Left lung (tissue), 10 donors: Measurements from ENCODE around the gene REC8. TPM values are rescaled to one million over a fixed set of nuclear protein-coding genes. Genes with fewer than 3 reads are reported as not detected.
A peak's percentile ranks its signal among the peaks of the same experiment; 100 is the strongest.

Source experiments
- ATAC-seq: fragments of 200-7000 bp; cut with Tn5 transposase; one replicate; pipeline ENCODE4 v1.9.1; 2020; ENCODE audit warnings: moderate library complexity
- DNase-seq, 4 donors: peaks; one replicate each; pipeline ENCODE4 v3.0.0-alpha.2; 2013 to 2020
- H3K27ac ChIP-seq, 2 donors: fragments of 200-600 bp; sonication (generic) in 1 of 2; one replicate each; pipeline versions ENCODE4 v1.5.0 to v1.8.0; 2020 to 2021
- H3K27me3 ChIP-seq, 2 donors: fragments of 200-600 bp; sonication (generic) in 1 of 2; one replicate each; pipeline versions ENCODE4 v1.5.0 to v1.8.0; 2020 to 2021
- H3K36me3 ChIP-seq, 2 donors: fragments of 200-600 bp; sonication (generic) in 1 of 2; one replicate each; pipeline versions ENCODE4 v1.5.0 to v1.8.0; 2020 to 2021
- H3K4me1 ChIP-seq, 2 donors: fragments of 200-600 bp; one replicate each; pipeline ENCODE4 v1.8.0; 2021
- H3K4me3 ChIP-seq, 2 donors: fragments of 200-600 bp; sonication (generic) in 1 of 2; one replicate each; pipeline versions ENCODE4 v1.5.0 to v1.8.0; 2020 to 2021; ENCODE audit warnings: mild to moderate bottlenecking in 1 of 2
- H3K9me3 ChIP-seq, 2 donors: fragments of 200-600 bp; sonication (generic) in 1 of 2; one replicate each; pipeline versions ENCODE4 v1.5.0 to v1.8.0; 2020 to 2021
- CTCF ChIP-seq, 2 donors: fragments of 200-600 bp; sonication (generic) in 1 of 2; IDR thresholded peaks; one replicate each; pipeline versions ENCODE4 v1.5.0 to v1.8.0; 2021; ENCODE audit warnings: antibody characterized with exemption in 2 of 2
- intact Hi-C, 2 donors: fragments of 100-400 bp; cut with DNase I; formaldehyde crosslinking; loops; one replicate each; pipeline versions ENCODE4 v1.11.2 to v1.14.2; 2022
- polyA plus RNA-seq, 6 donors: library from polyadenylated mRNA; unstranded; fragments of 120-200 nt; gene quantifications; one replicate each; pipeline ENCODE4 v1.2.1, GENCODE V29; 2013; ENCODE audit not compliant: insufficient read length in 6 of 6
- total RNA-seq, 2 donors: library from RNA; stranded (reverse); fragmentation: NEBNext Ultra II Directional; extraction: Animal tissue kit (Norgen Biotek cat#: 25700); gene quantifications; one replicate each; pipeline ENCODE4 v1.2.1, GENCODE V29; 2021
- donor health status: DM: no; HTN: yes; CAD: no.
- donor health status: DM: no; HTN: no; CAD: no.

REC8 gene
- total and polyA plus RNA-seq, 8 donors: 27.0 to 66.0 (median 42.0) TPM

- TF ChIP-seq CTCF (IDR thresholded peaks at IDR 0.05): no peak
- DNase-seq: peak; percentile 97 to 99 (median 98)
- H3K9me3 ChIP-seq: no peaks in the 10 kb centered on the region
- H3K27ac ChIP-seq: peak within 1 kb of the TSS; percentile 92 to 95
- H3K4me3 ChIP-seq: peak within 1 kb of the TSS; percentile 80 to 100
- ATAC-seq: peak; percentile 95
- no peaks in the 10 kb centered on the region for H3K27me3 ChIP-seq
- H3K36me3 ChIP-seq: peaks cover 0 to 60% of the 10 kb centered on the region in 2 donors
- intact Hi-C loops: no loop called here
- H3K4me1 ChIP-seq: peaks cover 13 to 48% of the 10 kb centered on the region in 2 donors
These were observed 24.7 kb upstream of the REC8 start, which contains the start of gene RNF31 for GRCh38 chr14:24146978-24147760. Gene RNF31, plus strand, starts transcription at chr14:24147498. Its CDS starts 201 bp downstream, at chr14:24147699.

GRCh38 chr14:24147761-24148428 lies 24.0 kb upstream of the REC8 start:
- Histone ChIP-seq H3K36me3 (peaks cover 0 to 60% of the 10 kb centered on the region in 2 donors), H3K9me3 (no peaks in the 10 kb centered on the region), H3K27ac (peak overlapping the region; percentile 57 to 95), H3K4me1 (peaks cover 12 to 45% of the 10 kb centered on the region in 2 donors), H3K27me3 (no peaks in the 10 kb centered on the region), H3K4me3 (peak overlapping the region; percentile 80 to 100)
- no peak for TF ChIP-seq CTCF (IDR thresholded peaks at IDR 0.05)
- DNase-seq (no peak), ATAC-seq (no peak)
- intact Hi-C loops: no loop called here

GRCh38 chr14:24149302-24149969 lies 22.4 kb upstream of the REC8 start:
- intact Hi-C loops: no loop called here
- no peak overlapping the region for H3K4me3 ChIP-seq
- H3K36me3 ChIP-seq: peaks cover 0 to 60% of the 10 kb centered on the region in 2 donors

GRCh38 chr14:24150061-24150460 lies 21.8 kb upstream of the REC8 start:
- Histone ChIP-seq H3K4me1 (peaks cover 12 to 36% of the 10 kb centered on the region in 2 donors), H3K4me3 (no peak overlapping the region), H3K27ac (no peak overlapping the region), H3K9me3 (no peaks in the 10 kb centered on the region), H3K27me3 (no peaks in the 10 kb centered on the region), H3K36me3 (peaks cover 0 to 64% of the 10 kb centered on the region in 2 donors)
- DNase-seq: no peak
- TF ChIP-seq CTCF (IDR thresholded peaks at IDR 0.05): no peak
- ATAC-seq: no peak
- intact Hi-C loops: no loop called here

More at GRCh38 chr14:24149302-24149969, 22.4 kb upstream of the REC8 start:
- ATAC-seq: no peak
- TF ChIP-seq CTCF (IDR thresholded peaks at IDR 0.05): no peak
- DNase-seq: peak in 1 of 4 donors; percentile 35
- Histone ChIP-seq H3K27me3 (no peaks in the 10 kb centered on the region), H3K27ac (no peak overlapping the region), H3K4me1 (peaks cover 12 to 39% of the 10 kb centered on the region in 2 donors), H3K9me3 (no peaks in the 10 kb centered on the region)
